ENCODE data around the gene SOWAHD. TPM values are rescaled to one million over a fixed set of nuclear protein-coding genes. Genes with fewer than 3 reads are reported as not detected.

Gene SOWAHD
- total and polyA plus RNA-seq, 12 donors: 0.12 to 1.7 (median 0.36) TPM; not detected in 7

DNA sequence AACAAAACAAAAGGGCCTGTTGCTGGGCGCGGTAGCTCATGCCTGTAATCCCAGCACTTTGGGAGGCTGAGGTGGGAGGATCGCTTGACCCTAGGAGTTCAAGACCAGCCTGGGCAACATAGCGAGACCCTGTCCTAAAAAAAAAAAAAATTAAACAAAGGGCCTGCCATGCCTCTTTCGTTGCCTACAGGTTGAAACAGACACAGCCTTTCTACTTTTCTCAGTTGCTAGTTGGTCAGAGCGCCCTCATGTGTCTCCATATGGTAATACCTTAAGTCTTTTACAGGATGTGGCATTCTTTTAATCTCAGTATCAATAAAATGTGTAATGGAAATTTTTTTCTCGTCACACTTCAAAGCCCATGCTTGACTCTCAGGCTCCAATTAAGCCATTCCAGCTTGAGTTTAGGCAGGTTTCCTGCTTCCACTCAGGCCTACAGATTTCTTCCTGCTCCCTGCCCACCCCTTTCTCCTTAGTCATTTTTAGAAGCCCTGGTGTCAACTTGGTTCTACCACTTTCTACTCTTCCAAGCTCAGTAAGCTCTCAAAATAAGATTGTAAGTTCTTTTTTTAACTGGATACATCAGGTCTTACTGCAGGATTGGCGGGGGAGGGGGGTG is 4.6 kb upstream of the SOWAHD start:
- Histone ChIP-seq H3K27me3 (peaks cover 0 to 9% (median 0%) of the 10 kb centered on the region in 7 donors), H3K4me1 (peaks cover 0 to 43% (median under 1%) of the 10 kb centered on the region in 9 donors), H3K4me3 (no peak overlapping the region), H3K36me3 (no peaks in the 10 kb centered on the region), H3K9me3 (no peaks in the 10 kb centered on the region), H3K27ac (no peak overlapping the region)
- TF ChIP-seq, protein P1, sequence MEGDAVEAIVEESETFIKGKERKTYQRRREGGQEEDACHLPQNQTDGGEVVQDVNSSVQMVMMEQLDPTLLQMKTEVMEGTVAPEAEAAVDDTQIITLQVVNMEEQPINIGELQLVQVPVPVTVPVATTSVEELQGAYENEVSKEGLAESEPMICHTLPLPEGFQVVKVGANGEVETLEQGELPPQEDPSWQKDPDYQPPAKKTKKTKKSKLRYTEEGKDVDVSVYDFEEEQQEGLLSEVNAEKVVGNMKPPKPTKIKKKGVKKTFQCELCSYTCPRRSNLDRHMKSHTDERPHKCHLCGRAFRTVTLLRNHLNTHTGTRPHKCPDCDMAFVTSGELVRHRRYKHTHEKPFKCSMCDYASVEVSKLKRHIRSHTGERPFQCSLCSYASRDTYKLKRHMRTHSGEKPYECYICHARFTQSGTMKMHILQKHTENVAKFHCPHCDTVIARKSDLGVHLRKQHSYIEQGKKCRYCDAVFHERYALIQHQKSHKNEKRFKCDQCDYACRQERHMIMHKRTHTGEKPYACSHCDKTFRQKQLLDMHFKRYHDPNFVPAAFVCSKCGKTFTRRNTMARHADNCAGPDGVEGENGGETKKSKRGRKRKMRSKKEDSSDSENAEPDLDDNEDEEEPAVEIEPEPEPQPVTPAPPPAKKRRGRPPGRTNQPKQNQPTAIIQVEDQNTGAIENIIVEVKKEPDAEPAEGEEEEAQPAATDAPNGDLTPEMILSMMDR (IDR thresholded peaks at IDR 0.05): peak in 6 of 9 donors; percentile 20 to 54 (median 36)
- 67 to 71% methylated on average over 8 of the region's 8 CpGs for WGBS, 2 donors
- DNase-seq (no peak), ATAC-seq (no peak)
- intact Hi-C loops (cut with DNase I): no loop called here

DNA sequence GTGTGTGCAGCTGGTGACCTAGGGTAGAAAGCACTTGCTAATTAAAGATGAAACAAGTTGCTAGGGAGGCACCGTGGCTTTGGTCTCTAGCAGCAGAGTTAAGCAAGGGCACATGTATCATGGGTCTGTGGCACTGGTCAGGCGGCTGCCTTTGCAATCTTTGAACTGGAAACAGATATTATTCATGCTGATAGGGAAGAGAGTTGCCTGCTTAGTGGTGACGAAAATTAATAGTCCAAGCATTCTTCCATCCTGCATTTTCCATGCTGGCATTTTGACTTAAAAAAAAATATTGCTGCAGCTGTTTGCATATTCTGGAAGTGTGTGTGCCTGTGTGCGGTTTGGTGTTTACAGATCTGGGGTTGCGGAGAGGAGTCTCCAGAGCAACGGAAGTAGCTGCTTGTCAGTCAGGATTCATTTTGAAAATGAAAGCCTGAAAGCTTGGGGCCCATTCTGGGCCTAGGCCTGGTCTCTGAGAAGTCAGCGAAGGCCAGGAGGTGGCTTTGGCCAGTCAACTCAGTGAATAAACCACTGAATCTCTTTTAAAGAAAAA is 2.3 kb upstream of the SOWAHD start:
- H3K9me3 ChIP-seq: no peaks in the 10 kb centered on the region
- TF ChIP-seq, protein P1 (IDR thresholded peaks at IDR 0.05): no peak
- H3K4me1 ChIP-seq: peaks cover 0 to 49% (median 4%) of the 10 kb centered on the region in 9 donors
- DNase-seq (no peak), ATAC-seq (no peak)
- peak overlapping the region in 1 of 10 donors; percentile 63 for H3K27ac ChIP-seq
- H3K36me3 ChIP-seq: no peaks in the 10 kb centered on the region
- intact Hi-C loops (cut with DNase I): no loop called here
- WGBS, 2 donors: 74 to 77% methylated on average over 7 of the region's 7 CpGs
- H3K4me3 ChIP-seq: no peak overlapping the region
- peaks cover 0 to 24% (median 6%) of the 10 kb centered on the region in 7 donors for H3K27me3 ChIP-seq

DNA sequence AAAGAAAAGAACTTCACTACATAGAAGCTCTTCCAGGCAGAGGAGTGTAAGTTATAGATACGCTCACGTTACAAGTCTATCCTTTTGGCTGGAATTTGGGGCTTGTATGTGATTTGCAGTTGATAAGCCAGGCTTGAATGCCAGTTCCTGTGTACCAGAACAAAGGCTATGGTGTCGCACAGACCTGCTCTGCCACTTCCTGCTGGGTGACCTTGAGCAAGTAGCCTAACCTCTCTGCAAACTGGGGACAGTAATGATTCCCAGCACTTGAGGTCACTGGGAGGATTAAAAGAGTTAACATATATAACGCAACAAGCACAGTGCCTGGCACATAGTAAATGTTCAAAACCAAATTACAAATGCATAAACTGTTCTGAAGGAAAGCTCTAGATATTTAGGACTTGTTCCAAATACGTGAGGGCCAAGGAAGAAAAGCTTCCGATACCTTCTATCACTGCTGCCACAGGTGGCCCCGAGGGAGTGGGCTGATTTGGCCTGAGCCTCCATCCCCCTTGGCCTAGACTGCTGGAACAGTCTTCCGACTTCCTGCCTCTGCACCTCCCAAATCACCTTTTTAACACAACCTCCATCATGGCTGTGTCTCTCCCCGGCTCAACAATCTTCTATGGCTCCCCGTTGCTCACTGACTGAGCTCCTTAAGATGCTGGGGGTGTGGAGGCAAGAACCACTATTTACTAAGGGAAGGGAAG is 1.3 kb upstream of the SOWAHD start:
- Histone ChIP-seq H3K27me3 (peaks cover 0 to 24% (median 6%) of the 10 kb centered on the region in 7 donors), H3K4me1 (peaks cover 0 to 49% (median 4%) of the 10 kb centered on the region in 9 donors), H3K4me3 (no peak overlapping the region), H3K36me3 (no peaks in the 10 kb centered on the region), H3K27ac (peak overlapping the region in 1 of 10 donors; percentile 63), H3K9me3 (no peaks in the 10 kb centered on the region)
- WGBS, 2 donors: 84 to 86% methylated on average over 10 of the region's 10 CpGs
- TF ChIP-seq, protein P1 (IDR thresholded peaks at IDR 0.05): no peak
- no peak for DNase-seq
- intact Hi-C loops (cut with DNase I): no loop called here
- ATAC-seq: no peak

DNA sequence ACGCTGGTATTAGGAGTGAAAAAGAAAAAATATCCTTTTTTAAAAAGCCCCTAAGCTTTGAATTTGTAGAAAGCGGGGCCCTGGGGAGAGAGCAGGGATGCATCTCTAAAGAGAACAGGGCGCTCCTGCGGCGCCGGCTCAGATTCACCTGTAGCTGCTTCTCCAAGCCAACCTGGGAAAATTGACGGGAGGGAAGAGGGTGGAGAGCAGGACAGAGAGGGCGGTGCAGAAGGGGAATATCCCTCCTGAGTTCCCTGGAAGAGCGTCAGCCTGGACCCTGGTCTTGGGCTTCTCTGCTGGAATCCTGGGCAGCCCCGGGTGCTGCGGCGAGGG is 776 bp upstream of the SOWAHD start:
- 59 to 65% methylated on average over 12 of the region's 12 CpGs for WGBS, 2 donors
- Histone ChIP-seq H3K27ac (peak overlapping the region in 1 of 10 donors; percentile 65), H3K4me3 (peak overlapping the region in 8 of 10 donors; percentile 38 to 62 (median 50)), H3K4me1 (peaks cover 0 to 49% (median 4%) of the 10 kb centered on the region in 9 donors), H3K36me3 (no peaks in the 10 kb centered on the region), H3K27me3 (peaks cover 0 to 24% (median 6%) of the 10 kb centered on the region in 7 donors), H3K9me3 (no peaks in the 10 kb centered on the region)
- DNase-seq (no peak), ATAC-seq (no peak)
- intact Hi-C loops (cut with DNase I): no loop called here
- TF ChIP-seq, protein P1 (IDR thresholded peaks at IDR 0.05): no peak

All from heart right ventricle (tissue), 16 donors.